Motor neuron (in vitro differentiated cells): ENCODE data around the gene CCDC188. TPM values are rescaled to one million over a fixed set of nuclear protein-coding genes. Genes with fewer than 3 reads are reported as not detected.

Experiments used
- ATAC-seq, 8 experiments: fragments of 200-7000 bp; cut with Tn5 transposase; replicated peaks in 6 of 8; 2 replicates each; pipeline ENCODE4 v1.8.0; 2021; ENCODE audit warnings: mild to moderate bottlenecking in 8 of 8, moderate library complexity in 8 of 8
- H3K27ac ChIP-seq, 2 donors: fragments of 250-450 bp; sonication (Bioruptor Pico); 2 replicates each; pipeline ENCODE4 v1.9.0; 2021; ENCODE audit warnings: antibody characterized with exemption in 2 of 2, mild to moderate bottlenecking in 2 of 2, moderate library complexity in 1 of 2
- H3K4me1 ChIP-seq, 2 donors: fragments of 250-450 bp; sonication (Bioruptor Pico); replicated peaks in 1 of 2; 2 replicates each; pipeline ENCODE4 v1.6.1; 2021; ENCODE audit warnings: antibody characterized with exemption in 2 of 2, mild to moderate bottlenecking in 2 of 2, moderate library complexity in 1 of 2
- H3K4me3 ChIP-seq, 5 donors: fragments of 250-450 bp; sonication (Bioruptor Pico); 2 replicates each; pipeline ENCODE4 v1.9.0; 2021; ENCODE audit warnings: antibody characterized with exemption in 5 of 5, mild to moderate bottlenecking in 5 of 5, moderate library complexity in 4 of 5
- WGBS, 10 experiments: fragments of 450-650 bp; shearing (Covaris generic); methylation state at CpG; one replicate each; pipeline ENCODE4 v1.0.0; 2022; 5-methylcytosine and 5-hydroxymethylcytosine counted together
- in situ Hi-C, 9 experiments: fragments of 400-800 bp; cut with MboI; loops; one replicate each; pipeline ENCODE4 v1.15.0; 2021; ENCODE audit warnings: low sequenced_read_pairs in 9 of 9, low pct_unique_long_range_greater_than_20kb in 2 of 9; ENCODE audit not compliant: unreplicated experiment in 9 of 9
- total RNA-seq, 8 experiments: library from RNA; unstranded; fragments of 300-600 nt; gene quantifications; 2 replicates each; pipeline versions ENCODE4 v1.2.3 to v1.2.4, GENCODE V29; 2022

The CCDC188 gene
- total RNA-seq, 8 experiments from 2014 or later, result 0.56 to 7.6 (median 1.2) TPM; not detected in 1

DNA sequence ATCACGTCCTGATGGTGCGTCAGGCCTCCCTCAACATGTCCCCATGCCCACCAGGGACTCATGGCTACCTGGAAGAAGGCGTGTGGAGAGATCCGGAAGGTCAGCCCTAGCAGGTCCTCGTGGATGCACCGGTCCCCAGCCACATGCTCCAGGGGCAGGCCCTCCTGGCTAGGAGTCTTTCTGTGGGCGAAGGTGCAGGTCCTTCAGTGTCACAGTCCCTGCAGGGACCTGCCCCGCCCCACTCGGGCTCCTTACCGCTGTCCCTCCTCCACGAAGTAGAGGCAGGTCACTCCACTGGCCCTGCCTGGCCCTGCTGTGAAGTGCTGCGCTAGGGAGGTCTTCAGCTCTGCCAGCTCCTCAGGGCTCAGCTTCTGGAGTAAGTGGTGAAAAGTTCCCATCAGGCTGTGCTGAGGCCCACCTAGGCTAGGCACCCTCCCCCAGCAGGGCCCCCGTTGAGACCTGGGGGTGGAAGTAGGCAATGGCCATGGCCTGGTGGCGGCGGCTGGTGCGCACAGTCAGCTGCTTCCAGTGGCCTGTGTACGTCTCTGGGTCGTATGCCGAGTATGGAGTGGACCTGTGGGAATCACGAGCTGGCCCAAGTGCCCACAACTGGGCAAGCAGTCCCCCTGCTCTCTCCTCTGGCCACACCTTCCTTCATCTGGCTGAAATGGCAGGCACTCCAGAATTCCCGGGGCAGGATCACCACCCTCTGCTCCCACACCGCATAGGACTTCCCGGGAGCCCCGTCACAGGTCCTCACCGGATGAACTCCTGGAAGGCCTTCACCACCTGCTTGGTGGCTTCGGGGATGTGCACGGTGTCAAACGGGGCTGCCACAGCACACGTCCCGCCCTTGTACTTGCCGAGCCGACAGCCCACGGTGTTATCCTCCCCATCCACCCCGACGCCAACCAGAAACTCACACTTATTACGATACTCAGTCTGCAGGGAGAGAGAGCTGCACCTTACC is 36.1 kb downstream of the CCDC188 start:
- ATAC-seq, result no peak
- peak overlapping the region in 1 of 2 donors; percentile 95 for H3K27ac ChIP-seq
- 79 to 100% (median 93%) methylated on average over 2 to 16 of the region's 36 CpGs; no CpG with 5 or more reads in 3 of the 10 experiments for WGBS, 10 experiments
- H3K4me1 ChIP-seq, result peaks cover 16 to 17% of the 10 kb centered on the region in 2 donors
- in situ Hi-C loops, result no loop called here
- H3K4me3 ChIP-seq, result no peak overlapping the region

DNA sequence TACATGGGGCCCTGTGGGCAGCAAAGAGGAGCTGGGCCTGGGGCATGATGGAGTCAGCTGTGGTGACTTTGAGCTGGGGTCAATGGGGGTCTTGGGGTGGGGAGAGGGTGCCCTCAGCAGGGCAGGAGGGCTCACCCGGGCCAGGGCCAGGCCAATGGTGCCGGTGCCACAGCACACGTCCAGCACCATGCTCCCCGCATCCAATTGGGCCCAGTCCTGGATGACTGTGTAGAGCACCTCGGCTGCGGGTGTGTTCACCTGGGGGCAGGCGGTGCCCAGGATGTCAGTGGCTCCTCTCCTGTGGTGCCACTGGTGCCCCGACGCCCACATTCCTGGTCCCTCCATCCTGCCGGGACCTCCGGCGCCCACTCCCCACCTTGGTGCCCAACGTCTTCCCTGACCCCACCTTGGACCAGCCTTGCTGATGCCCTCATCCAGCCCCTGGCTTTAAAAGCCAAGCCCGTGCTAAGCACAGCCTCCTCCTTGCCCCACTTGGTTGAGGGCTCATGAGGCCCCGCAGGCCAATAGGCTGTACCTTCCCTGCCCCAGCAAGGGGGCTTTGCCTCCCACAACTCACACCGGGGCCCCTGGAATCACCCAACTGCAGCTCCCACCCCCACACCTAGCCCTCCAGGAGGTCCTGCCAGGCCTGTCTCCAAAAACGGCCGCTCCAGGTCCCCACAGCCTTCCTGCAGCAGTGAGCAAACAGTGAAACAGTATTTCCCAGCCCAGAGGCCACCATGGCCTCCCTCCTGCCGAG is 37.1 kb downstream of the CCDC188 start:
- Histone ChIP-seq H3K27ac (peak overlapping the region in 1 of 2 donors; percentile 8), H3K4me3 (no peak overlapping the region), H3K4me1 (peaks cover 10 to 11% of the 10 kb centered on the region in 2 donors)
- in situ Hi-C loops, result no loop called here
- no peak for ATAC-seq
- WGBS, 10 experiments, result 76 to 100% (median 90%) methylated on average over 1 to 5 of the region's 19 CpGs; no CpG with 5 or more reads in 7 of the 10 experiments

DNA sequence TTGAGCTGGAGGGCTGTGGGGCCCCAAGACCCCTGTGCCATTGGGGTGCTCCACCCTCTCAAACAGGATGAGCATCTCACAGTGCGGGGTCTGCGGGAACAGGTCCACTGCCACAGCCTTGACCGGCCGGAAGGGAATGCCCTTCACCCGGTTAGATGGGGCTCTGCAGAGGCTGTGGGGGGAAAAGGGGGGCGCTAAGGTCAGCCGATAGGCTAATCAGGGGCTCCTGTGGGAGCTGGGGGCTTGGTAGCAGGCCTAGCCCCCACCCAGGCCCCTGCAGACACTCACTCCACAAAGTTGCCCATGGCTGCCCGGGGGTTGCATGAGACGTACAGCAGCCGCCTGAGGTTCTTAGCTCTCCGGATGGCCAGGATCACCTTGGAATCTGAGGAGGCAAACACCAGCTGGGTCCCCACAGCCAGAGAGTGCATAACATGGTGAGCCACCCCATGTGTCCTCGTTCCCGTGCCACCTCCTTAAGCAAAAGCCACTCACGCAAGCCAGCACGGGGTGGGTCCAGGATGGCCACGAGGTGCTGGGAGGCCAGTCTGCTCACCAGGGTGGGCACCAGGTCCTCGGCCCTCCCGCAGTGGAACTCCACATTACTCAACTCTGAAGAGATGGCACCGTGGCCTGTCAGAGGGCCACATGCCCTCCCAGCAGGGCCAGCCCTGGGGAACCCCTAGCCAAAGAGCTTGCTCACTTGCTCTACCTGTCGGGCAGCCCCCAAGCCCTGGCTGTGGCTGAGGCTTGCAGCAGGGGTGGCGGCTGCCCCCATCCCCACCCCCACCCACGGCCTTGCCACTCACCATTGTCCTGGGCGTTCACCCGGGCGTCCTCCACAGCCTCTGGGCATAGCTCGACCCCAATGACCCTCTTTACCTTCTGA is 38.0 kb downstream of the CCDC188 start:
- Histone ChIP-seq H3K4me3 (no peak overlapping the region), H3K27ac (peak overlapping the region in 1 of 2 donors; percentile 49), H3K4me1 (peaks cover 6 to 7% of the 10 kb centered on the region in 2 donors)
- in situ Hi-C loops, result no loop called here
- ATAC-seq, result no peak
- 80 to 100% (median 92%) methylated on average over 1 to 10 of the region's 26 CpGs; no CpG with 5 or more reads in 7 of the 10 experiments for WGBS, 10 experiments

DNA sequence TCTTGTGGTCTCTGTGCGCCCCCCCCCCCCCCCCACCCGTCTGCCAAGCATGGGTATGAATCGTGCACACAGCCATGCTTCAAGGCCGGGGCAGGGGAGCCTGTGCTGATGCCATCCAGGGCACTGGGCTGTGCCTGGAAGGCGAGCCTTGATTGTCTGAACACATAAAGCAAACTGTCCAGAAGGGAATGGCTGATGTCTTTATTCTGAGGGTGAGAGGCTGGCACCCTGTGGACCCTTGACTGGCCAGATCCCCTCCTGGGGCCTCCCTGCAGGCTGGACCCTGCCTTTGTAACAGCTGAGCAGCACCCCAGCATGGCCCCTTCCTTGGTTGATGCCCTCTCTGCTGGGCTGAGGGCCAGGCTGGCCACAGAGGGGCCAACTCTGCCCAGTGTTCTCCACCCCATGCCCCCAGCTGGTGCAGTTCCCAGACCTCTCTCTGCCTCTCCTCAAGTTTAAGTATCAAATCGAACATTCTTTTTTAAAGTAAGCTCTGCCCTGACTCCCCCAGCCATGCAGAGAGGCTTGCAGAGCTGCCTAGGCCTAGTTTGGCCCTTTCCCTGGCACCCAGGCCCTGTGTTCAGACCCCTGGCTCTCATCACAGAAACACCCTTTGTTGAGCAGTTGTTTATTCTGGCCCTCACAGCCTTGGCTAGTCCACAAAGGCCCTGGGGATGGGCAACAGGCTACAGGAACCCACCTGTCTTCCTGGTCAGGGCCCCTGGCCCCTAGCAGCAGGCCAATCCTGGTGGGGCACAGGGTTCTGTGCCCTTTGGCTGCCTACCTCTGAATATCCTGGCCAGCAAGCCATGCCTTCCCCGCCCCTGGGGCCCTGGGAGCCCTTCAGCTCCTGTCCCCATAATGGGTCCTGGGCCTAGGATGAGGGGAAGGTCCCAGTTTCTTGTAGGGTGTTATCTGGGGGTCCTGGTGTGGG is 38.9 kb downstream of the CCDC188 start:
- in situ Hi-C loops, result no loop called here
- Histone ChIP-seq H3K4me3 (no peak overlapping the region), H3K4me1 (peaks cover 6 to 7% of the 10 kb centered on the region in 2 donors), H3K27ac (peak overlapping the region in 1 of 2 donors; percentile 49)
- WGBS, 10 experiments, result 92 to 93% methylated on average over 3 to 4 of the region's 7 CpGs; no CpG with 5 or more reads in 8 of the 10 experiments
- ATAC-seq, result peak in 2 of 8 experiments; percentile 2 to 5

DNA sequence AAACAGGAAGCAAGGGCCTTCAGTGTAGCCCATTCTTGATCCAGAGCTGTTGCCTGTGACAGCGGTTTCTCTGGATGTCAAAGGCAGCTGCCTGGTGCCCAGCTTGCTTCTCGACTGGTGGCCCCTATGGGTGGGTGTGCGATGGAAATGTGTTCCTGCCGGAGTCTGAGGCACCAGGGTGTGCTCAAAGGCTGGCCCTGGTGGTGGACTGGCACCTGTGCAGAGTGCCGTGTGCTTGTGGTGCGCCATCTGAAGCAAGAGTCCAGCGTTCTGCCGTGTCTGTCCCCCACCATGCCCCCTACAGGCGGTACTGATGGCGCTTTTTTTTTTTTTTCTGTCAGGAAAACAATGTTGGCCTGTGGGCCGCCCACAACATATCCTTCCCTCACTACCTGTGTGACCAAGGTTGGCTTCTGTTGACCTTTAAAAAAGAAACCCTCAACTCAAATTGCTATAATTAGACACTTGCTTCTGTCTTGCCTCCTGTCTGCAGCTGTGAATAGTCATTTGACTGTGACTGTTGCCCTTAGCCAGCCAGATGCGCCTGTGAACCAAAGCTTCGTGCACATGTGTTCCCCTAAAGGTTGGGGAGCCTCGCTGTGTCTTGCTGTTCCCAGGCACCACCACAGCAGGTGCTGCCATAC is 39.7 kb downstream of the CCDC188 start:
- 40 to 100% (median 88%) methylated on average over 1 to 8 of the region's 14 CpGs; no CpG with 5 or more reads in 3 of the 10 experiments for WGBS, 10 experiments
- ATAC-seq, result peak in 7 of 8 experiments; percentile 3 to 49 (median 21)
- in situ Hi-C loops, result no loop called here

DNA sequence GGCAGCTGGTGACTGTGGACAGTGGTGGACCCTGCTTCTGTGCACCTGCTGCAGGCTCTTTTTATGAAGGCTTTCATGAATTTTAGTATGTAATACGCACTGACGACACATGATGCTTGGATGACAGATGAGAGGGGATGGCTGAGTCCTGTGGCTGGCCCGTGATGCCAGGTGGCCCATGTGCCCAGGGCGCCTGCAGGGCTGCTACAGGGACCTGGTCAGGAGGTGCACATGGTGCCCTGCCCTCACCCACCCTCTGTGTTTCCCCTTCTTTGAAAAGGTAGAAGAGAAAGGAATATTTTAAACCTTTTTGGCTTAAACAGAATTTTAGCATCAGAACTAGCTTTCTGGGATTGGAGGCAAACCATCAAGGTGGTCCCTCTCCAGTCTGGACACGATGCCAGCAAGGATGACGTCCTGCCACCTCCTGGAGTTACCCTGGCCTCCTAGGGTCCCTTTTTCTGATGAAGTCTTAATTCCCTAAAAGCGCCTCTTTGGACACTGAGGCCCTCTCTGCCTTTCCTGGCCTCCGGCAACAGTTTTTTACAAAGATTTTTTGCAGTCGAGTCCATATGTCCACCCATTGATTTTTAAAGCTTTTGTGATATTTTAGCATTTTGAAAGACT is 40.4 kb downstream of the CCDC188 start:
- Histone ChIP-seq H3K4me3 (no peak overlapping the region), H3K27ac (peak overlapping the region; percentile 7 to 52), H3K4me1 (no peaks in the 10 kb centered on the region)
- in situ Hi-C loops, result no loop called here
- WGBS, 10 experiments, result 80 to 100% (median 96%) methylated on average over 1 to 6 of the region's 9 CpGs
- peak in 1 of 8 experiments; percentile 3 for ATAC-seq

More for the DNA sequence above, 39.7 kb downstream of the CCDC188 start:
- no peak overlapping the region for H3K4me3 ChIP-seq
- peak overlapping the region; percentile 49 to 52 for H3K27ac ChIP-seq
- H3K4me1 ChIP-seq, result peaks cover 5% of the 10 kb centered on the region in 2 donors

DNA sequence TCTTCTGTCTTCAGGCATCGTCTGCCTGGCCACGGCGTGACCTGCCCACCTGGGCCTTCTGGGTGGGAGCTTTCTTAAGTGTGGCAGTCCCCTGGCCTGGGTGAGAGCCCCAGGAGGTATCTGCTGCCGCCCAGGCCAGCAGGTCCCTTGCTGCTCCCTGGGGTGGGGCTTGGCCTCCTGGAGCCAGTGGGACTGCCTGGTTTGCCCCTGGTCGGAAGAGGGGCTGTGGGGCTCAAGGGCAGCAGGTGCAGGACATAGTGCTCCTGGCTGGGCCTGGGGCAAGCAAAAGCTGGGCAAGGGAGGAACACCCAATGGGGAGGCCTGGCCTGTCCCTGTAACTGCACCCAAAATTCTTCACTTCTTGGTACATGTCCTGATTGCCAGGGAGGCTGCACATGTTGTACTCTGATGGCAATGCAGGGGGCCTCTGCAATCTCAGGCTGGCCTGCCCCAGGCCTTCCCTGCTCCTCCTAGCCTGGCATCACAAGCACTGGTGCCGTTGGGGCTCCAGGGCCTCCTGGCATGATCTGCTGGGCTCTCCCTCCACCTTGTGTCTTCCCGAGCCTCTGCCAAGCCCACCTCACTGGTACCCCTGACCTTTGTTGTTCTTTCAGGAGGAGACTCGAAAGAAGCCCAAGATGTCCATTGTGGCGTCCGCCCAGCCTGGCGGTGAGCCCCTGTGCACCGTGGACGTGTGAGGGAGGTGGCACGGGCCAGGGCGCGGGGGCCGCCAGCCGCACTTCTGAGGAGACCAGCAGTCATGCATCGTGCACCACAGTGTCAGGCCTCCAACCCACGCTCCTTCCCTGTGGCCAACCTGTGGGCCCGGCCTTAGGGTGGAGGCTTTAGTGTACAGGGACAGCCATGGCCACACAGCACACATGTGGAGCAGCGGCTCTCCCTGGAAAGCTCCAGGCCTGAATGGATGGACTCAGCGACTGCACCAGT is 41.2 kb downstream of the CCDC188 start:
- peak in 6 of 8 experiments; percentile 4 to 21 (median 10) for ATAC-seq
- WGBS, 10 experiments, result 70 to 98% (median 85%) methylated on average over 1 to 9 of the region's 23 CpGs; no CpG with 5 or more reads in 6 of the 10 experiments
- in situ Hi-C loops, result no loop called here
- Histone ChIP-seq H3K4me3 (no peak overlapping the region), H3K4me1 (no peaks in the 10 kb centered on the region), H3K27ac (peak overlapping the region; percentile 15 to 54)

DNA sequence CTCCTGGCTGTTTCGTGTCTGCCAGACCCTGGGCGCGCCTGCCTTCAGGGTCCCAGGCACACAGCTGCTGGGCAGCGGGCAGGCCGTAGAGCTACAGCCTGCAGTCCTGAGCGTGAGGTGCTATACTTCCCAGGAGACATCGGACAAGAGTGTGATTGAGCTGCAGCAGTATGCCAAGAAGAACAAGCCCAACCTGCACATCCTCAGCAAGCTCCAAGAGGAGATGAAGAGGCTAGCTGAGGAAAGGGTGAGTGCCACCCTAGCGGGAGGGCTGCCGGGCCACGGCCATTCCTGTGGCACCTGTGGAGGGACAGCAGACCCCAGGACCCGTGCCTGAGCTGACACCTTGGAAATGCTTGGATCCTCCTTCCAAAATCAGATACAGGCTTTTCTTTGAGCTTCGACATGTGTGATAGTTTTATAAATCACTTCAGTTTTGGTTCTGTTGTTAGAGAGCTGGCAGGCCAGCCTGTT is 42.1 kb downstream of the CCDC188 start:
- in situ Hi-C loops, result no loop called here
- no peaks in the 10 kb centered on the region for H3K4me1 ChIP-seq
- 80 to 100% (median 87%) methylated on average over 1 to 3 of the region's 12 CpGs; no CpG with 5 or more reads in 7 of the 10 experiments for WGBS, 10 experiments
- ATAC-seq, result no peak
- peak overlapping the region in 1 of 2 donors; percentile 54 for H3K27ac ChIP-seq
- no peak overlapping the region for H3K4me3 ChIP-seq

DNA sequence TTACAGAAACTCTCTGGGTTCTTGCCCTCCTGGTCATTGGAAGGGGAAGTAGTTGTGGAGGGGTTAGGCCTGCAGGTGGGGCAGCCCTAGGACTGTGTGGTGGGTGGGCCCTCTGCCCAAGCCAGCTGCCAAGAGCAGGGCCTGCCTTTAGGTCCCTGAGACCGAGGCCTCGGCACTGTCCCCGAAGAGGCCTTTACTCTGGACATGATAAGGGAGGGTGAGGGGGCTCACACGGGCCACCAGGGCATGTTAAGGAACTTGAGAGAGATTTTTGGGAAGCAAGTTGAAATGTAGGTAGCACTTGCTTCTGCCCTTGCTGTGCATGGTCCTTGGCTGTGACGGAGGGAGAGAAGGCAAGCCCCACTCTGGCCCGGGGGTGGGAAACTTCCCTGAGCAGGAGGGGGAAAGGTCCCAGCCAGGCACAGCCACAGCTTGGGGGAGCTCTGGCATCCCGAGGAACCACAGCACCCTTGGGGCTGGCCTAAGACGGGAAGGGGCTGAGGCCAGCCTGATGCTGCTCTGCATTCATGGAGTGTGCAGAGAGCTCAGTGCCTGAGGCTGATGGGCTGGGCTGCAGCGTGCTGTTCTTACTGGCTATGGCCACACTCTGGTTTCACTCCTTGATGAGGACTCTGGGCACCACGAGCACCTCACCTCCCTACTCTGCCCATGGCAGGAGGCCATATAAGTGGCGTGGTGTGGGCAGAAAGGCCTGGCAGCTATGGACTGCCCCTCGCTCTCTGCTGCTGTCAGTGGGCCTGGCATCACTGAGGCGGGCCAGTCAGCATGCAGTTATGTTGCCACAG is 42.7 kb downstream of the CCDC188 start:
- 58 to 88% (median 81%) methylated on average over 3 to 6 of the region's 13 CpGs; no CpG with 5 or more reads in 6 of the 10 experiments for WGBS, 10 experiments
- Histone ChIP-seq H3K27ac (peak overlapping the region in 1 of 2 donors; percentile 37), H3K4me3 (no peak overlapping the region), H3K4me1 (no peaks in the 10 kb centered on the region)
- in situ Hi-C loops, result no loop called here
- peak in 6 of 8 experiments; percentile 5 to 50 (median 16) for ATAC-seq
